Vagina (tissue), 2 donors: Measurements from ENCODE around the gene TMEM45A.

Experiments
- CTCF ChIP-seq, 3 experiments: fragments of 450-650 bp in 2 of 3; fragments of 200-600 bp in 1 of 3; sonication (generic) in 1 of 3; IDR thresholded peaks; one replicate each; pipeline ENCODE4 v1.5.1; 2017 to 2019; ENCODE audit warnings: antibody characterized with exemption in 3 of 3, mild to moderate bottlenecking in 2 of 3, moderate library complexity in 2 of 3
- POLR2A ChIP-seq, 2 donors: fragments of 450-650 bp; IDR thresholded peaks; one replicate each; pipeline ENCODE4 v1.6.1; 2017; ENCODE audit warnings: antibody characterized with exemption in 2 of 2, mild to moderate bottlenecking in 2 of 2, moderate library complexity in 2 of 2
- POLR2AphosphoS5 ChIP-seq, 2 donors: sonication (generic); formaldehyde crosslinking; IDR thresholded peaks; one replicate each; pipeline ENCODE4 v1.9.0; 2017; ENCODE audit warnings: antibody characterized with exemption in 2 of 2, mild to moderate bottlenecking in 2 of 2, low read depth in 1 of 2; ENCODE audit not compliant: insufficient read depth in 1 of 2

GRCh38 chr3:100602506-100603444 lies 110.4 kb downstream of the TMEM45A start:
- TF ChIP-seq POLR2A (IDR thresholded peaks at IDR 0.05) (no peak), CTCF (IDR thresholded peaks at IDR 0.05) (no peak), POLR2AphosphoS5 (IDR thresholded peaks at IDR 0.05; ENCODE audit: insufficient read depth in 1 of 2, low read depth in 1 of 2) (no peak)
